Placental epithelial cell (primary cell): Measurements from ENCODE around the gene PPIP5K1. TPM values are rescaled to one million over a fixed set of nuclear protein-coding genes. Genes with fewer than 3 reads are reported as not detected.

ENCODE experiments used
- small RNA-seq: library from RNA; depleted of rRNA; stranded (forward); fragments of <200 nt; gene quantifications from one replicate; pipeline ENCODE3, GENCODE V24; 2012
- total RNA-seq: library from RNA; depleted of rRNA; stranded (reverse); fragments of >200 nt; gene quantifications from 2 replicates; pipeline ENCODE4 v1.2.3, GENCODE V29; 2012

PPIP5K1 gene
- total RNA-seq, result 16.9 and 17.5 TPM in 2 replicates

DNA sequence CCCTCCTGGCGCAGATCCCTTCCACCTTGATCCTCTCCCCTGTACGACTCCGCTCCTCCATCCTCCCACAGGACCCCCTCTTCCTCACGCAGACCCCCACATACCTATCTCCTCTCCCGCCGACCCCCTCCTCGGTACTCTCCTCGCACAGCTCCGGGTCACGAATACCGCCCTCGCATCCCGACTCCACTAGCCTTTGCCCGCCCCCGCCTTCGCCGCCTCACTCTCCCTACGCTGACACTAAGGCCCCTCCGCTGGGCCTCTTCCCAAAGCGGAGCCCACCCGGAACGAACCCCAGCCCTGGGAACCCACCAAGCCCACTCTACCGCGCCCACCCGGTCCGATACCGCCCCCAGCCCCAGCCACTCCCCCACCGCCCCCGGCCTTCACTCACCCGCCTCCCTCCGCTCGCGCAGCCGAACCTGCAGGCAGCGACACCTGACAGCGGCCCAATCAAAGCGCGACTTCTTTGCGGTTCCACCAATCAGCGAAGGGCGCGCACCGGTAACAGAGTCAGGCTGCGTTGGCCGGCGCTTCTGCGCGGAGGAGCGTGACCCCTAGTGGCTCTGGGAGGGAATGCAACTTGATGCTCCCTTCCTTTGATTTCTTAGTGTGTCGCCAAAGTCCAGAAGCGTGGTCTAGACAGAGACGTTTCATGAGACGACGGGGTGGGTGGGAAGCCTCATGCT is at the start of gene PPIP5K1:
Gene PPIP5K1, minus strand, starts transcription at position 431 of the 689 bp plus-strand sequence. CDS start 5,704 bp downstream, outside the sequence.

DNA sequence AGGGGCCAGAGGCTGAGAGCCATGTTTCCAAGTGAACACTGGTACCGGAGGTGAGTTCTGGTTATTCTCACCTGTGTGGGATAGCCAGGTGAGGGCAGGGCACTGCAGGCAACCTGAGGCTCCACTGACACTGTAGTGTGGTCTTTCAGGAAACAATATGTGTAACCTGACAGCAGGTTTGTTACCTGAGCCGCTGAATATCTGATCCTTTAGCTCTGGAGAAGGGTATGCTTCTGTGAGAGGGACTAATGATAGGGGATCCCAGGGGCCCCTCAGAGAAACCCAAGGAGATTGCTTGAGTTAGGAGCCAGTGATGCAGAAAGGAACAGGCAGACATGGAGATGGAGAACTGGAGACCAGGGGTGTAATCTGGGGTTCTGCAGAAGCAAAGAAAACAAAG is 28.7 kb upstream of the PPIP5K1 start, which contains the start of gene STRC:
Gene STRC, minus strand, starts transcription at position 101 of the 400 bp plus-strand sequence. Its CDS starts 78 bp downstream, at position 23.

DNA sequence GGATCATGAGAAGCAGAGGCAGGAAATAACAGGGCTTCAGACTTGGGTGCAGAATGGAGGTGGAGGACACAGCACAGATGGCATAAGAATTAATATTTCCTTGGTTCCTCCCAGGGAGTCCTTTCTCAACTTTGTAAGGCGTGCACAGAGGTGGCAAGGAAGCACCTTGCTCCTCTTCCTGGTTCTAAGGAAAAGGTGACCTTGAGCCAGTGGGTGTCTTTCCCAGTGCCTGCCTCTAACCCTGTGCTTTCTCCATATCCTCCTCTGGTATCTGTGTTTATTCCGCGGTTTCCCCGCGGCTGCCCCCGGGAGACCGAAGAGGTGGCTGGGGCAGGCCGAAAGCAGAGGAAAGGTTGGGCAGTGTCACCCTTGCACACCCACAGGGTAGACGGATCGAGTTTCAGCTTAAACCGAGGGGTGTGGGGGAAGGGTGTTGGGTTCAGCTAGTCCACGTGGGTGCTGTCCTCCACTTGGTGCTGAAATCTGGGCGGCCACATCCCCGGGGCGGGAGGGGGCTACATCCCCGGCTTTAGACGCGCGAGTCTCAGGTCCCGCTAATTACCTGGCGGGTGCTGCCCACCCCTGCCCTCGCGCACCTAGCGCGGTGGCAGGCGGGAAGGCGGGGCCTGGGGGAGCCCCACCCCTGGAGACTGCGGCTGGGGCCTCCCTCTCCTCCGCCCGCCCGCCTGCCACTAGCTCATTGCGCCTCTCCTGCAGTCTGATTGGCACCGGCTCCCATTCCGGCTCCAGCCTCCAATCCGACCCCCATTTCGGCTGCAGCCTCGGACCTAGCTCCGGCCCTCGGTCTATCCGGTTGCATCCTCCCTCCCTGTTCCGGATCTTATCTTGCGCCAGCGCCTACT is 3.6 kb upstream of the PPIP5K1 start, which contains the start of gene CKMT1B:
Gene CKMT1B, plus strand, starts transcription at position 700 of the 863 bp plus-strand sequence. CDS start 192 bp downstream, outside the sequence.

DNA sequence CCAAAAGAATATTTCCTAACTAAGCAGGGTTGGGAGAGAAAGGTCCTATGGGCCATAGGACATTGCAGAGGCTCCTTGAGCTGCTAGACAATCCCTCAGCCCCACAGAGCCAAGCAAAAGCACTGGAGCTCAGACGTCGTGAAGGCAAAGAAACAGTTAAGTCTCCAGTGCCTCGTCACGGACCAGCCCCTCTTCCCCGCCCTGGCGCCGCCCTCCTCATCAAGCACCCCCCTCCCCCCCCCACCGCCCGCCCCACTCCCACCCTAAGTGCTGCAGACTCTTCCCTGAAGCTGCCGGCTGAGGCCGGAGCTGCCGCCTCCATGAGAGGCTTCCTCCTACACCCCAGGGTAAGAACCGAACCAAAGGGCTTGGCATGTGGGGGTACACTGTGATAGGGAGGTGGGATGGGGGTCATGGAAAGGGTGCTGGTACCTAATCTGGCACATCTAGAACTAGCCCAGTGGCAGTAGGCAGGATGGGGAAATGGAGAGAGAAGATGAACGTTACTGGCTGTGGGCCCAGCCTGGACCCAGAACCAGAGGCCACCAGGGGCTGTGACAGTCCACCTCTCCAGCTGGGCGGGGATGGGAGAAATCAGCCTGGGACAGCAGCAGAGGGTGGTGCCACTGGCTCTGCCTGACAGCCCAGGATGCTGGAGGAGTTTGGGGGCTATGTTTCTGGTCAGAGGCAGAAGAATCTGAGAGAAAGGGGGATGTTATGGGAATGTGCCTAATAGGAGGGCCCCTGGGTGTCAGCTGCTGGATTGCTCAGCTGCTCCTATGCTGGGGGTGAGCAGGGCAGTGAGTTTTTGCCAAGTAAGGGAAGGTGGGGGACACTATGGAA is 72.4 kb downstream of the PPIP5K1 start, which contains the start of gene MAP1A:
Gene MAP1A, plus strand, starts transcription at position 255 of the 843 bp plus-strand sequence. CDS start 3,866 bp downstream, outside the sequence.

DNA sequence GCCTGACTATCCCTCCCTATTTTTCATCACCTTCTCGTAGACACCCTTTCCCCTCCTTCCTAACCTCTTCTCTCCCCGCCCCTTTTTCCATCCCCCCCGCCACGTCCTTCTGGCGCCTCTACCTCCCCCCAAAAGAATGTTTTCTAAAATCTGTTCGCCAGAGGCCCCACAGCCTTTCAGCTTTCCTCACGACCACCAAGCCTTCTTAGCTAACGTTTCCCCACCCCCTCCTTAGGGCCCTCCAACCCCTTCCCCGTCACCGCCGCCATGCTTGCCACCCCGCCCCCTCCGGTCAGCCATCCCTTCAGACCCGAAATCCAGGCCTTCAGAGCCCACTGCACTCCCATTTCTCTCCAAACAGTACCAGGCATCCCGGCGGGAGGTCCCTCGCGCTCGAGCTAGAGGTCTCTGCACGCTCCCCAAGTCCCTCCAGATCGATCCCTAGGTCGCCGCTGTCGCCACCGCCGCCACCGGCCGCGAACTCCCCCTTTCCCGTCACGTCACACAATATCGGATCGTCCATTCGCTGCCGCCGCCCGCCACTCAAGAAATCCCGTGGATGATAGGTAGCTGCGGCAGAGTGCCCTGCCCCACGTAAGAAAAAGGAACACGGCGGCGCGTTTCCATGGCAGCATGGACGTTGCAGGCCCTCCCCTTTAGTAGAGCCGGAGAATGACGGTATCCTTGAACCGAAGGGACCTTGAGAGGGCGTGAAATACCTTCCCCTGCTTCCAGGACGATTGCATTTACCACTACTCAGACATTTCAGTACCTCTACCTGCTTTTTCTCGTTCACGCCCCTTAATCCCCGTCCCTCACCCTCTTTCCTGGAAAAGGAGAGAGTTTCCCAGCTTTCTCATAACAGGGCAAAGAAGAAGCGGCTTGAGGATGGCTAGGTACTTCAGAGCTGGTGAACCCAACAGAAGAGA is 97.1 kb downstream of the PPIP5K1 start, which contains the start of gene TP53BP1:
Gene TP53BP1, minus strand, starts transcription at position 484 of the 929 bp plus-strand sequence. Its CDS starts 113 bp downstream, at position 371.

Small RNA genes lying within 50 kb of the gene (small RNA-seq; reads per million reads assigned to genes)
- gene RNU6-554P, result not detected
- gene RNU6-610P, result not detected

Other genes with a start within 250 kb of the PPIP5K1 start
- gene ZSCAN29, start 219.2 kb downstream of the PPIP5K1 start, total RNA-seq, result 30.2 and 31.1 TPM in 2 replicates
- 9.0 and 13.9 TPM in 2 replicates for gene TUBGCP4, start 219.1 kb downstream of the PPIP5K1 start, total RNA-seq
- gene TP53BP1, start 97.1 kb downstream of the PPIP5K1 start, total RNA-seq, result 62.0 and 84.0 TPM in 2 replicates
- gene MAP1A, start 72.6 kb downstream of the PPIP5K1 start, total RNA-seq, result 8.6 and 10.6 TPM in 2 replicates
- 0.39 and 0.54 TPM in 2 replicates for gene CKMT1B, start 3.8 kb upstream of the PPIP5K1 start, total RNA-seq
- gene STRC, start 28.6 kb upstream of the PPIP5K1 start, total RNA-seq, result 0.33 and 0.79 TPM in 2 replicates
- 0.43 and 1.6 TPM in 2 replicates for gene CATSPER2, start 58.6 kb upstream of the PPIP5K1 start, total RNA-seq
- 1.6 and 2.3 TPM in 2 replicates for gene CKMT1A, start 103.7 kb upstream of the PPIP5K1 start, total RNA-seq
- 168 and 173 TPM in 2 replicates for gene PDIA3, start 156.2 kb upstream of the PPIP5K1 start, total RNA-seq
- 2.9 and 5.5 TPM in 2 replicates for gene ELL3, start 186.8 kb upstream of the PPIP5K1 start, total RNA-seq
- 606 and 821 TPM in 2 replicates for gene SERF2, start 202.1 kb upstream of the PPIP5K1 start, total RNA-seq
- 0.39 TPM in 1 of 2 replicates, not detected in the other for gene SERINC4, start 210.0 kb upstream of the PPIP5K1 start, total RNA-seq
- gene HYPK, start 210.4 kb upstream of the PPIP5K1 start, total RNA-seq, result 4.6 and 9.4 TPM in 2 replicates
- gene MFAP1, start 234.5 kb upstream of the PPIP5K1 start, total RNA-seq, result 15.8 and 25.1 TPM in 2 replicates
- 7.9 and 9.0 TPM in 2 replicates for gene WDR76, start 236.8 kb upstream of the PPIP5K1 start, total RNA-seq